ENCODE measurements around the gene LIN28B. TPM values are rescaled to one million over a fixed set of nuclear protein-coding genes. Genes with fewer than 3 reads are reported as not detected.

Gene LIN28B
- total RNA-seq, 1 experiment from 2014 or later, result 21.6 TPM

DNA sequence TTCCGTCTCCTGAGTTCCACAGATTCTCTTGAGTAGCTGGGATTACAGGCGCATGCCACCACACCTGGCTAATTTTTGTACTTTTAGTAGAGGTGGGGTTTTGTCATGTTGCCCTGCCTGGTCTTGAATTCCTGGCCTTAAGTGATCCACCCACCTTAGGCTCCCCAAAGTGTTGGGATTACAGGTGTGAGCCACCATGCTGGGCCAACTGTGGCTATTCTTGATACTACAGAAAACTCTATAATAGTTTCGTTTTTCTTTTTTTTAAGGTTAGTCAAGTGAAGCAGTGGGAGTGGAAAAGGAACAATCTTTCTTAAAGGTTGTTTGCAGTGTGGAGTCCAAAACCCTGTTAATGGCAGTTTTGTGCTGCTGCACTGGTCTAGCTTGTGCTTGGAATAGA, 138.2 kb downstream of the LIN28B start:
- H3K4me3 ChIP-seq (ENCODE audit: low read depth, low read length, poor library complexity, severe bottlenecking), result no peak overlapping the region
- POLR2A ChIA-PET (ENCODE audit: low non-redundant PET), result no interaction called here
- DNase-seq (ENCODE audit: low spot score), result no peak
- no peaks in the 10 kb centered on the region for H3K36me3 ChIP-seq (ENCODE audit: insufficient read depth, low read length, poor library complexity, severe bottlenecking)
- intact Hi-C loops (cut with micrococcal nuclease; ENCODE audit: unreplicated experiment), result no loop called here
- no peak for TF ChIP-seq EZH2 (IDR thresholded peaks at IDR 0.05; ENCODE audit: borderline replicate concordance, low read depth, low read length, poor library complexity, severe bottlenecking)
- TF ChIP-seq CTCF (conservative IDR thresholded peaks at IDR 0.05; ENCODE audit: low read depth, low read length), result no peak
- H3K9me3 ChIP-seq (ENCODE audit: low read depth, low read length, poor library complexity, severe bottlenecking), result no peaks in the 10 kb centered on the region
- no peak overlapping the region for H3K27ac ChIP-seq (ENCODE audit: low read depth, low read length, poor library complexity, severe bottlenecking)
- H3K4me1 ChIP-seq (ENCODE audit: insufficient read depth, low read length, poor library complexity, severe bottlenecking), result no peaks in the 10 kb centered on the region
- no TSS peak for BruUV-seq (replicated peaks)
- CTCF ChIA-PET, result no interaction called here
- H3K27me3 ChIP-seq (replicated peaks; ENCODE audit: insufficient read depth, low read depth, low read length, poor library complexity), result no peaks in the 10 kb centered on the region

- TF ChIP-seq CTCF (conservative IDR thresholded peaks at IDR 0.05; ENCODE audit: low read depth, low read length), result no peak
- no peaks in the 10 kb centered on the region for H3K4me1 ChIP-seq (ENCODE audit: insufficient read depth, low read length, poor library complexity, severe bottlenecking)
- ChIA-PET CTCF (no interaction called here), POLR2A (ENCODE audit: low non-redundant PET) (no interaction called here)
- H3K27ac ChIP-seq (ENCODE audit: low read depth, low read length, poor library complexity, severe bottlenecking), result no peak overlapping the region
- no peaks in the 10 kb centered on the region for H3K36me3 ChIP-seq (ENCODE audit: insufficient read depth, low read length, poor library complexity, severe bottlenecking)
- H3K9me3 ChIP-seq (ENCODE audit: low read depth, low read length, poor library complexity, severe bottlenecking), result no peaks in the 10 kb centered on the region
- no peaks in the 10 kb centered on the region for H3K27me3 ChIP-seq (replicated peaks; ENCODE audit: insufficient read depth, low read depth, low read length, poor library complexity)
- DNase-seq (ENCODE audit: low spot score), result no peak
- intact Hi-C loops (cut with micrococcal nuclease; ENCODE audit: unreplicated experiment), result no loop called here
- no peak overlapping the region for H3K4me3 ChIP-seq (ENCODE audit: low read depth, low read length, poor library complexity, severe bottlenecking)
- BruUV-seq (replicated peaks), result no TSS peak
Observed at GRCh38 chr6:105097288-105097687, 140.4 kb downstream of the LIN28B start.

DNA sequence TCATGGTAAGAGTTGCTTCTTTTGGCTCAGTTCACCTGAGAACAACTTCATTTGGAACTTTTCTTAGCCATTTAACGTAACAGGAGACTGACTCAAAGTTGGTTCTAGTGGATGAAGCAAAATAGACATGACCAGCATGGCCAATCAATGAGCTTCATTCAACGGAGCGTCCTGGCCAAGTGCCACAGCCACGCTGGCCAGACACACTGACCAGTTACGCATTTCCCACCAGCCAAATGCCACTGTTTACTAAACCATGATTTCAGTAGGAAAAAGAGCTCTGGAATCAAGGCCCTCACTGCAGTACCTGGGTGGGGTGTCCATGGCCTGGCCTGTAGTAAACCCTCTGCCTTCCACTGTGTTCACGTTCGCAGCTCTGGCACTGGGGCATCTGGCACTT, 142.5 kb downstream of the LIN28B start:
- POLR2A ChIA-PET (ENCODE audit: low non-redundant PET), result no interaction called here
- CTCF ChIA-PET, result no interaction called here
- H3K27me3 ChIP-seq (replicated peaks; ENCODE audit: insufficient read depth, low read depth, low read length, poor library complexity), result no peaks in the 10 kb centered on the region
- intact Hi-C loops (cut with micrococcal nuclease; ENCODE audit: unreplicated experiment), result no loop called here
- no peak for DNase-seq (ENCODE audit: low spot score)
- H3K9me3 ChIP-seq (ENCODE audit: low read depth, low read length, poor library complexity, severe bottlenecking), result no peaks in the 10 kb centered on the region
- TF ChIP-seq EZH2 (IDR thresholded peaks at IDR 0.05; ENCODE audit: borderline replicate concordance, low read depth, low read length, poor library complexity, severe bottlenecking) (no peak), CTCF (conservative IDR thresholded peaks at IDR 0.05; ENCODE audit: low read depth, low read length) (no peak)
- H3K4me1 ChIP-seq (ENCODE audit: insufficient read depth, low read length, poor library complexity, severe bottlenecking), result no peaks in the 10 kb centered on the region
- BruUV-seq (replicated peaks), result no TSS peak
- H3K4me3 ChIP-seq (ENCODE audit: low read depth, low read length, poor library complexity, severe bottlenecking), result no peak overlapping the region
- no peaks in the 10 kb centered on the region for H3K36me3 ChIP-seq (ENCODE audit: insufficient read depth, low read length, poor library complexity, severe bottlenecking)
- H3K27ac ChIP-seq (ENCODE audit: low read depth, low read length, poor library complexity, severe bottlenecking), result no peak overlapping the region
